SK-N-SH treated with all-trans-retinoic acid at 6 μM for 48 hours (cell line): ENCODE data around the gene ALDH1L2.

ENCODE experiments used
- GLIS3 ChIP-seq: fragments of 250-450 bp; sonication (Bioruptor Pico); IDR thresholded peaks from 2 replicates; pipeline ENCODE4 v1.5.0; 2020; ENCODE audit warnings: mild to moderate bottlenecking, moderate library complexity
- PATZ1 ChIP-seq: fragments of 250-450 bp; sonication (Bioruptor Pico); IDR thresholded peaks from 2 replicates; pipeline ENCODE4 v1.8.0; 2020; ENCODE audit warnings: mild to moderate bottlenecking, moderate library complexity, borderline replicate concordance
- TOX ChIP-seq: fragments of 250-450 bp; sonication (Bioruptor Pico); IDR thresholded peaks from 2 replicates; pipeline ENCODE4 v1.8.0; 2021; ENCODE audit warnings: mild to moderate bottlenecking, moderate library complexity, borderline replicate concordance
- ZFP30 ChIP-seq: fragments of 450-650 bp; formaldehyde crosslinking; IDR thresholded peaks from 2 replicates; pipeline ENCODE4 v1.5.0; 2022; ENCODE audit warnings: mild to moderate bottlenecking, moderate library complexity

- TF ChIP-seq PATZ1 (CRISPR knock-in tag), result no peak
- no peak for TF ChIP-seq ZFP30 (CRISPR knock-in tag)
- TF ChIP-seq GLIS3 (CRISPR knock-in tag), result no peak
- no peak for TF ChIP-seq TOX (CRISPR knock-in tag)
Measured at GRCh38 chr12:105026411-105026810, 57.8 kb downstream of the ALDH1L2 start.
